ENCODE measurements around the gene MOV10L1.

- TF ChIP-seq CTCF (IDR thresholded peaks at IDR 0.05; ENCODE audit: low read length) (no peak), EZH2 (optimal IDR thresholded peaks at IDR 0.05; ENCODE audit: low read depth, low read length) (no peak)
Observed at GRCh38 chr22:50180727-50181521, 91.1 kb downstream of the MOV10L1 start.

All from MM.1S (cell line).